ENCODE measurements around the gene S100A1.
"Not testable (repeated sequence)": the region's sequence is repeated elsewhere in the genome, so short reads cannot be mapped to it uniquely, and the experiment has no call there.

The S100A1 gene

GRCh38 chr1:153669606-153670005 is 41.4 kb downstream of the S100A1 start:
- no peaks in the 10 kb centered on the region for H3K27me3 ChIP-seq (ENCODE audit: control insufficient read depth, low read length)
- H3K9me3 ChIP-seq (ENCODE audit: control insufficient read depth, insufficient read depth, low read length): no peaks in the 10 kb centered on the region
- H3K4me3 ChIP-seq (ENCODE audit: low read length): peak overlapping the region; percentile 91
- no peak overlapping the region for H3K27ac ChIP-seq (ENCODE audit: low read depth, low read length)
- TF ChIP-seq EZH2phosphoT487 (IDR thresholded peaks at IDR 0.05; ENCODE audit: borderline replicate concordance, low read length) (no peak), CTCF (IDR thresholded peaks at IDR 0.05; ENCODE audit: low read depth, low read length, poor library complexity, severe bottlenecking) (no peak)
- peaks cover 37% of the 10 kb centered on the region for H3K79me2 ChIP-seq (ENCODE audit: control insufficient read depth, low read length)
- peaks cover 21% of the 10 kb centered on the region for H3K4me1 ChIP-seq (ENCODE audit: control insufficient read depth, low read length)
- H3K9me2 ChIP-seq (replicated peaks; ENCODE audit: control insufficient read depth, low read length): no peaks in the 10 kb centered on the region
- peaks cover 61% of the 10 kb centered on the region for H3K36me3 ChIP-seq (ENCODE audit: control insufficient read depth, low read length)
- no peaks in the 10 kb centered on the region for H4K20me1 ChIP-seq (ENCODE audit: control insufficient read depth, insufficient read depth, low read depth, low read length)
- peak overlapping the region; percentile 93 for H3K4me2 ChIP-seq (ENCODE audit: low read length)
- H3F3A ChIP-seq (ENCODE audit: control insufficient read depth, insufficient read depth): peaks cover 25% of the 10 kb centered on the region

GRCh38 chr1:153670257-153670858 is 42.1 kb downstream of the S100A1 start:
- peaks cover 37% of the 10 kb centered on the region for H3K79me2 ChIP-seq (ENCODE audit: control insufficient read depth, low read length)
- no peaks in the 10 kb centered on the region for H3K9me3 ChIP-seq (ENCODE audit: control insufficient read depth, insufficient read depth, low read length)
- H3K27me3 ChIP-seq (ENCODE audit: control insufficient read depth, low read length): no peaks in the 10 kb centered on the region
- peaks cover 54% of the 10 kb centered on the region for H3K36me3 ChIP-seq (ENCODE audit: control insufficient read depth, low read length)
- H3K27ac ChIP-seq (ENCODE audit: low read depth, low read length): peak overlapping the region; percentile 55
- peak overlapping the region; percentile 91 for H3K4me3 ChIP-seq (ENCODE audit: low read length)
- H3K9me2 ChIP-seq (replicated peaks; ENCODE audit: control insufficient read depth, low read length): no peaks in the 10 kb centered on the region
- H3F3A ChIP-seq (ENCODE audit: control insufficient read depth, insufficient read depth): peaks cover 18% of the 10 kb centered on the region
- H4K20me1 ChIP-seq (ENCODE audit: control insufficient read depth, insufficient read depth, low read depth, low read length): no peaks in the 10 kb centered on the region
- TF ChIP-seq EZH2phosphoT487 (IDR thresholded peaks at IDR 0.05; ENCODE audit: borderline replicate concordance, low read length) (no peak), CTCF (IDR thresholded peaks at IDR 0.05; ENCODE audit: low read depth, low read length, poor library complexity, severe bottlenecking) (no peak)
- H3K4me1 ChIP-seq (ENCODE audit: control insufficient read depth, low read length): peaks cover 21% of the 10 kb centered on the region
- peak overlapping the region; percentile 93 for H3K4me2 ChIP-seq (ENCODE audit: low read length)

- H3K27ac ChIP-seq (ENCODE audit: low read depth, low read length): peak within 1 kb of the TSS; percentile 55
- H4K20me1 ChIP-seq (ENCODE audit: control insufficient read depth, insufficient read depth, low read depth, low read length): no peaks in the 10 kb centered on the region
- H3K9me2 ChIP-seq (replicated peaks; ENCODE audit: control insufficient read depth, low read length): no peaks in the 10 kb centered on the region
- H3K4me3 ChIP-seq (ENCODE audit: low read length): peak within 1 kb of the TSS; percentile 91
- TF ChIP-seq EZH2phosphoT487 (IDR thresholded peaks at IDR 0.05; ENCODE audit: borderline replicate concordance, low read length): no peak
- peak; percentile 50 for TF ChIP-seq CTCF (IDR thresholded peaks at IDR 0.05; ENCODE audit: low read depth, low read length, poor library complexity, severe bottlenecking)
- H3K4me2 ChIP-seq (ENCODE audit: low read length): peak within 1 kb of the TSS; percentile 93
- peaks cover 37% of the 10 kb centered on the region for H3K79me2 ChIP-seq (ENCODE audit: control insufficient read depth, low read length)
- H3F3A ChIP-seq (ENCODE audit: control insufficient read depth, insufficient read depth): peaks cover 12% of the 10 kb centered on the region
- no peaks in the 10 kb centered on the region for H3K27me3 ChIP-seq (ENCODE audit: control insufficient read depth, low read length)
- H3K36me3 ChIP-seq (ENCODE audit: control insufficient read depth, low read length): peaks cover 47% of the 10 kb centered on the region
- H3K9me3 ChIP-seq (ENCODE audit: control insufficient read depth, insufficient read depth, low read length): no peaks in the 10 kb centered on the region
- peaks cover 21% of the 10 kb centered on the region for H3K4me1 ChIP-seq (ENCODE audit: control insufficient read depth, low read length)
Measured at GRCh38 chr1:153670859-153671627, 42.8 kb downstream of the S100A1 start, which contains the start of gene ILF2. Gene ILF2, minus strand, starts transcription at chr1:153670993. Its CDS starts 71 bp downstream, at chr1:153670922.

GRCh38 chr1:153671628-153672353 is 43.6 kb downstream of the S100A1 start:
- peaks cover 37% of the 10 kb centered on the region for H3K79me2 ChIP-seq (ENCODE audit: control insufficient read depth, low read length)
- peaks cover 21% of the 10 kb centered on the region for H3K4me1 ChIP-seq (ENCODE audit: control insufficient read depth, low read length)
- not testable (repeated sequence) for H3K27me3 ChIP-seq (ENCODE audit: control insufficient read depth, low read length); H3K9me2 ChIP-seq (replicated peaks; ENCODE audit: control insufficient read depth, low read length); H4K20me1 ChIP-seq (ENCODE audit: control insufficient read depth, insufficient read depth, low read depth, low read length); H3K9me3 ChIP-seq (ENCODE audit: control insufficient read depth, insufficient read depth, low read length)
- H3K27ac ChIP-seq (ENCODE audit: low read depth, low read length): peak overlapping the region; percentile 51
- H3F3A ChIP-seq (ENCODE audit: control insufficient read depth, insufficient read depth): peaks cover 12% of the 10 kb centered on the region
- peaks cover 39% of the 10 kb centered on the region for H3K36me3 ChIP-seq (ENCODE audit: control insufficient read depth, low read length)
- peak overlapping the region; percentile 87 for H3K4me2 ChIP-seq (ENCODE audit: low read length)
- peak overlapping the region; percentile 88 for H3K4me3 ChIP-seq (ENCODE audit: low read length)
